GM21423 (cell line): ENCODE data around the gene COX14.
"Not testable (repeated sequence)": the region's sequence is repeated elsewhere in the genome, so short reads cannot be mapped to it uniquely, and the experiment has no call there.

Experiments
- ATAC-seq: cut with Tn5 transposase; IDR thresholded peaks from one replicate; pipeline ENCODE4 v1.9.1; 2021; ENCODE audit warnings: mild to moderate bottlenecking, moderate library complexity; ENCODE audit not compliant: unreplicated experiment

The COX14 gene

GRCh38 chr12:50111693-50112455, at the start of gene COX14:
TSS of gene COX14 (plus strand) at chr12:50112236. CDS start at chr12:50120044, 7,808 bp downstream.
- peak; percentile 81 for ATAC-seq

- no peak for ATAC-seq
Measured at GRCh38 chr12:50062728-50063460, 49.1 kb upstream of the COX14 start.

DNA sequence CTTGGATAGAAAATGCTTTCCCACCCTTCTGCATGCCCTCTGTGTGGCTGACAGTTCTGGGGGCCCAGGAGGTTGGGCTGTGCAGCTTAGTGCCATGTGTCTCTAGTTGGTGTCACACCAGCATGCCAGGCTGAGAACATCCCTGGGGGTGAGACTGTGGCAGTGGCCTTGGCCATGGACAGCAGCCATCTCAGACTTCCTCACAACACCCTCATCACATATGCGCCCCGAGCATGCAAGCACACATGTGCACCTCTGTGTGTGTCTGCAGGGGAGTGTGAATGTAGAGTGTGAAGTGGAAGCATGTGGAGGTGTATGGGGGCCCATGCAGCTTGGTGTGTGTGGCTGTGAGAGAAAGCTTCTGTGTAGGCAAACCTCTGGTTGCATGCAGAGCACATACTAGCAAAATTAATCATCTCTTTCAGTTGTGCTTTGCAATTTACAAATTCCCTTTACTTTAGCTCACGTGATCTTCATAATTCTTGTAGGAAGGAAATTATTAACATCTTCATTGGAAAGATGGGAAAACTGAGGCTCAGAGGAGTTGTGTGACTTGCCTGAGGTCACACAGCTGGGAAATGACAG, 46.2 kb upstream of the COX14 start:
- ATAC-seq, result no peak

DNA sequence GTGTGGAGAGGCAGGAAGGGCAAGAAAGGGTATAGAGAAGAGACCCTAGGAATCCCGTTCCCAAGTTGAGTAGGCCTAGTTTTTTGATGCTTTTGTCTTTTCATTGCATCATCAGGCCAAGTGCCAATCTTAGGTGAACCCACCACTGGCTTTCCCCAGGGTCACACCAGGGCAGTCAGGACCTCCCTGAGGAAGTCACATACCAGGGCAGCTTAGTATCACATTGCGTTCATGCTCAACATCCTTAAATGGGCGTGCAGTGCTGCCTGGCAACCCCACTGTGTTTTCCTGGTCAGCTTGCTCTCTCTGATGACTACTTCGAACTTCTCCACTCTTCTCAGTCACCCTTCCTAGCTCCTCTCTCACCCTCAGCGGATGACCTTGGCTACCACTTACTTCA, 45.6 kb upstream of the COX14 start:
- no peak for ATAC-seq

- no peak for ATAC-seq
Measured at GRCh38 chr12:50069069-50069468, 43.0 kb upstream of the COX14 start.

DNA sequence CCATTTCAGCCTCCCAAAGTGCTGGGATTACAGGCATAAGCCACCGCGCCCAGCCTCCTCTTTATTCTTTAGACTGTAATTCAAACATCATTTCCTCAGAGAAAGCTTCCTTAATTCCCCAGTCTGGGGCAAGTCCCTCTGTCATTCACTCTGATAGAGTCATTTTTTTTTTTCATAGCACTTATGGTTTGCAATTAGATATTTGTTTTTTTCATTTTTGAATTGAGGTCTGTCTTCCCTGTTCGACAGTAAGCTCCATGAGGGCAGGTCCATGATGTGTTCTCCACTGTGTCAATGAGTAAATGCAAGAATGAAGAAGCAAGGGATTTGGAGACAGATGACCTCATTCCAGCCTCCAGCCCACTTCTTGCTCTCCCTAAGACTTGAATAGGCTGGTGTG, 42.5 kb upstream of the COX14 start:
- no peak for ATAC-seq

DNA sequence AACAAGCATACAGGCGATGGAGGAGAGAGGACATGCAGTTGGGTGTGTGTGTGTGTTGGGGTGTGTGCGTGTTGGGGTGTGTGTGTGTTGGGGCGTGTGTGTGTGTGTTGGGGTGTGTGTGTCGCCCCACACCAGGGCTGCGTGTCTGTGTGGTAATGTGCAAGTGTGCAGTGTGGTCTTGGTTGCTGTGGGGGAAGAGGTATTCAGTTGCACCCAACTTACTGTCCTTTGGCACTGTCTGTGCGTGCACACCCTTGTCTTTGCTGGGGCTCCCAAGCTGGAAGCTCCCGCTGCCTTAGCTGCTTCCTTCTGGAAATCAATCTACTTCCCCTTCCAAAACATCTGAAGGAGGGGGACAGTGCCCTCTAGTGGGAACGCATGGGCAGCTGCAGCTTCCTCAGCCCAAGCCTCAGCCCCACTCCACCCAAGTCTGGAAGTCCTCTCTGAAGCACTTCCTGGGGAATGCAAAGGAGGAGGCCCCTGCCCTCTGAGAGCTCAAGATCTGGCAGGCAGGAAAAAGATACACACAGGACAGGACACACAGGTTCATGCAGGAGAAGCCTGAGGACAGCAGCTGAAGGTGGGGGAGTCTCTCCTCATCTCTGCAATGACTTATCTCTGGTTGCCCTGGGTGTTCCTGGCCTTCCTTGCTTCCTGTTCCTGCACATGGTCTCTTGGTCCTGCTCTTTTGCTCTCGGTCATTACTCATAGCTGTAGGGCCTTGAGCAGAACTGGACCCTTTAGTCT, 41.5 kb upstream of the COX14 start:
- ATAC-seq, result no peak

DNA sequence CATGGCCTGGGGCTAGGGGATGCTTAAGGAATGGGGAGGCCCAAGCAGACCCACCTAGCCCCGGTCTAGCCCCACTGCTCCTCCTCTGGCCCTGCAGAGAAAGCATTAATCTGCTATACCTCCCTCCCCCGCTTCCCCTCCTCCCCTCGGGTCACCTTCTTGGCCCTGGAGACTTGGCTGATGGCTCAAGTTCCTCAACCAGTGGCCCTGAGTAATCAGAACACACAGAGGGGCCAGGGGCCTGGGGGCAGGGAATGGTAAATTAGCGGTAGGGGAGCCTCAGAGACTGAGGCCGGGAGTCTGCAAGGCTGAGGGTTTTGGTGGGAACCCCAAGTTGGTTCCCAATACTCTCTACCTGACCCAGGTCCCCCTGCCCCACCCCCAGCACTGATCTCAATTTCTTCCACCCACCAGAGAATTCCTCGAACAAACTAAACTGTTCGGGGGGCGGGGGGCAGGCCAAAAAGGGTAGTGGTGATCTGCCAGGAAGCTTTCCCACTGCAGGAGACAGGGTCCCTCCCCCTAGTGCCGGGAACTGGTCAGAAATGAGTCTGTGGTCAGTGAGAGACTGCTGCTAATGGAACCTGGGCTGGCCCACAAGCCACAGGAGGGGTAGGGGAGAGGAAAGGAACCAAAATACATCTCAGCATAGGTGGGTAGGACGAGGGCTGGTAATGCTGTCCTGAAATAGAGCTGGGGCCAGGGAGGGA, 39.7 kb upstream of the COX14 start:
- ATAC-seq, result no peak

GRCh38 chr12:50073206-50073605, 38.8 kb upstream of the COX14 start:
- no peak for ATAC-seq

GRCh38 chr12:50073712-50074111, 38.3 kb upstream of the COX14 start:
- ATAC-seq, result no peak

GRCh38 chr12:50074936-50075807, 36.9 kb upstream of the COX14 start:
- ATAC-seq, result peak; percentile 59

GRCh38 chr12:50075808-50076170, 36.2 kb upstream of the COX14 start:
- ATAC-seq, result no peak

GRCh38 chr12:50077099-50077498, 34.9 kb upstream of the COX14 start:
- ATAC-seq, result no peak

DNA sequence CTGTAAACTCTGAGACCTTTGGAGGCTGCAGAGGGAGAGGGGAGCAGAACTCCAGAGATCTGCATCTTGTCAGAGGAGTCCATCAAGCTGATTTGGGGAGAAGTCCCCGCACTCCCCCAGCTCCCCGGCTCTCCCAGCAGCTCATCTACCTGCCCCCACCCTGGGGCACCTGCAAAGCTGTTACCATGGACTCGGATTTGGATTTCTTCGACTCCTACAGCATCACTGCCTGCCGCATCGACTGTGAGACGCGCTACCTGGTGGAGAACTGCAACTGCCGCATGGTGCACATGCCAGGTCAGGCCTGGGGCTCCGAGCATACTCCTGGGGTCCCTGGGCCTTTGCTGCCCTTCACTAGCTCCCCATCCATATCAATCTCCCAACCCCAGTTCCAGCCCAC, 33.8 kb upstream of the COX14 start:
- no peak for ATAC-seq

DNA sequence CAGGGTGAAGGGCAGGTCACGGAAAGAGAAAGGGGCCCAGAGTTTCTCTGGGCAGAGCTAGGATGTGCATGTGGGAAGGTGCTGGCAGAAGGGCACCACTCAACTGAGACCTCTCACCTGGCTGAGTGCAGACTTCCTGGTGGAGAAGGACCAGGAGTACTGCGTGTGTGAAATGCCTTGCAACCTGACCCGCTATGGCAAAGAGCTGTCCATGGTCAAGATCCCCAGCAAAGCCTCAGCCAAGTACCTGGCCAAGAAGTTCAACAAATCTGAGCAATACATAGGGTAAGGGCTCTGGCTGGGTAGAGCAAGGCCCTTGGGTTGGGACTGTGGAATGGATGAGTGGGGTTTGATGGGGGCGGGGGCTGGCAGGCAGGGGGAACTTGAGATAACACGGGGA, 32.3 kb upstream of the COX14 start:
- no peak for ATAC-seq

- ATAC-seq, result no peak
Measured at GRCh38 chr12:50081096-50081808, 30.8 kb upstream of the COX14 start.

GRCh38 chr12:50082644-50083043, 29.4 kb upstream of the COX14 start:
- ATAC-seq, result no peak

GRCh38 chr12:50083301-50083700, 28.7 kb upstream of the COX14 start:
- no peak for ATAC-seq

- ATAC-seq, result not testable (repeated sequence)
Measured at GRCh38 chr12:50084409-50084774, 27.6 kb upstream of the COX14 start.
